Bronchial epithelial cell (primary cell): Measurements from ENCODE around the gene PPFIA4. TPM values are rescaled to one million over a fixed set of nuclear protein-coding genes. Genes with fewer than 3 reads are reported as not detected.

ENCODE experiments used
- DNase-seq: peaks from one replicate; pipeline ENCODE4 v3.0.0-alpha.2; 2010; ENCODE audit warnings: low read depth
- FAIRE-seq: peaks from 2 replicates; lab custom pipeline; 2011; peaks lifted over from hg19 to GRCh38; lab: Jason Lieb, UNC
- H3K27me3 ChIP-seq: 2 replicates; pipeline ENCODE4 v1.5.1; 2011; ENCODE audit warnings: low read length; ENCODE audit not compliant: control insufficient read depth, insufficient read depth
- H3K36me3 ChIP-seq: 2 replicates; pipeline ENCODE4 v1.5.1; 2011; ENCODE audit warnings: low read length; ENCODE audit not compliant: control insufficient read depth, insufficient read depth
- H3K4me3 ChIP-seq: 2 replicates; pipeline ENCODE4 v1.5.1; 2011; ENCODE audit warnings: mild to moderate bottlenecking, low read depth, low read length, control low read depth
- total RNA-seq: library from RNA; depleted of rRNA; stranded (reverse); fragments of >200 nt; gene quantifications from 2 replicates; pipeline ENCODE4 v1.2.1, GENCODE V29; 2014
- TF ChIP-seq, protein P1 (sequence below): IDR thresholded peaks from 2 replicates; pipeline ENCODE4 v1.5.1; 2011; ENCODE audit warnings: mild to moderate bottlenecking, moderate library complexity, low read length, control low read depth, inconsistent platforms; ENCODE audit not compliant: insufficient read depth, severe bottlenecking

Gene PPFIA4
- total RNA-seq, 1 donor from 2014 or later, result 4.2 TPM

DNA sequence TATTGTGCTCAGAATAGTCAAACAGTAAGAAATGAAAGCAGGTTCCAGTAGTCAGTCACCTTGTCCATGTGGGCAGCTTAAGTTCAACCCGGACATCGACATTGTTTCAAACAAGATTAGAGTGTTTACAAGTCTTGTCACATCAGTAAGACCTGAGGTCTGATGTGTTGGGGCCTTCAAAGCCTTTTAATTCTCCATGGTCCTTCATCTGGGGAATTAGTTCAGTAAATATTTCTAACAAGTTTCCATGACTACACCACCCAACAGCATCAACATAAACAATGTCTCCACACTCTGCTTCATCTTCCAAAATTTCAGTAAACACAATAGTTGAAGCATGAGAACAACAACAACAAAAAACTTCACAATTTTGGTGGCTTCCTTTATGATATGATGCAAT is 86.2 kb downstream of the PPFIA4 start:
- TF ChIP-seq, protein P1, sequence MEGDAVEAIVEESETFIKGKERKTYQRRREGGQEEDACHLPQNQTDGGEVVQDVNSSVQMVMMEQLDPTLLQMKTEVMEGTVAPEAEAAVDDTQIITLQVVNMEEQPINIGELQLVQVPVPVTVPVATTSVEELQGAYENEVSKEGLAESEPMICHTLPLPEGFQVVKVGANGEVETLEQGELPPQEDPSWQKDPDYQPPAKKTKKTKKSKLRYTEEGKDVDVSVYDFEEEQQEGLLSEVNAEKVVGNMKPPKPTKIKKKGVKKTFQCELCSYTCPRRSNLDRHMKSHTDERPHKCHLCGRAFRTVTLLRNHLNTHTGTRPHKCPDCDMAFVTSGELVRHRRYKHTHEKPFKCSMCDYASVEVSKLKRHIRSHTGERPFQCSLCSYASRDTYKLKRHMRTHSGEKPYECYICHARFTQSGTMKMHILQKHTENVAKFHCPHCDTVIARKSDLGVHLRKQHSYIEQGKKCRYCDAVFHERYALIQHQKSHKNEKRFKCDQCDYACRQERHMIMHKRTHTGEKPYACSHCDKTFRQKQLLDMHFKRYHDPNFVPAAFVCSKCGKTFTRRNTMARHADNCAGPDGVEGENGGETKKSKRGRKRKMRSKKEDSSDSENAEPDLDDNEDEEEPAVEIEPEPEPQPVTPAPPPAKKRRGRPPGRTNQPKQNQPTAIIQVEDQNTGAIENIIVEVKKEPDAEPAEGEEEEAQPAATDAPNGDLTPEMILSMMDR, result no peak
- no peak overlapping the region for H3K4me3 ChIP-seq
- DNase-seq, result no peak
- FAIRE-seq, result no peak
- H3K36me3 ChIP-seq, result no peaks in the 10 kb centered on the region
- H3K27me3 ChIP-seq, result peaks cover 13% of the 10 kb centered on the region

GRCh38 chr1:203113308-203113707 is 87.0 kb downstream of the PPFIA4 start:
- Histone ChIP-seq H3K36me3 (no peaks in the 10 kb centered on the region), H3K27me3 (peaks cover 14% of the 10 kb centered on the region), H3K4me3 (no peak overlapping the region)
- DNase-seq (no peak), FAIRE-seq (no peak)
- TF ChIP-seq, protein P1, result no peak

- Histone ChIP-seq H3K36me3 (no peaks in the 10 kb centered on the region), H3K27me3 (peaks cover 16% of the 10 kb centered on the region), H3K4me3 (no peak overlapping the region)
- FAIRE-seq (no peak), DNase-seq (no peak)
- TF ChIP-seq, protein P1, result no peak
Observed at GRCh38 chr1:203114202-203114601, 87.9 kb downstream of the PPFIA4 start.

GRCh38 chr1:203116091-203116820 is 90.0 kb downstream of the PPFIA4 start:
- FAIRE-seq, result no peak
- Histone ChIP-seq H3K27me3 (peaks cover 20% of the 10 kb centered on the region), H3K4me3 (no peak overlapping the region), H3K36me3 (no peaks in the 10 kb centered on the region)
- TF ChIP-seq, protein P1, result no peak
- DNase-seq, result no peak

DNA sequence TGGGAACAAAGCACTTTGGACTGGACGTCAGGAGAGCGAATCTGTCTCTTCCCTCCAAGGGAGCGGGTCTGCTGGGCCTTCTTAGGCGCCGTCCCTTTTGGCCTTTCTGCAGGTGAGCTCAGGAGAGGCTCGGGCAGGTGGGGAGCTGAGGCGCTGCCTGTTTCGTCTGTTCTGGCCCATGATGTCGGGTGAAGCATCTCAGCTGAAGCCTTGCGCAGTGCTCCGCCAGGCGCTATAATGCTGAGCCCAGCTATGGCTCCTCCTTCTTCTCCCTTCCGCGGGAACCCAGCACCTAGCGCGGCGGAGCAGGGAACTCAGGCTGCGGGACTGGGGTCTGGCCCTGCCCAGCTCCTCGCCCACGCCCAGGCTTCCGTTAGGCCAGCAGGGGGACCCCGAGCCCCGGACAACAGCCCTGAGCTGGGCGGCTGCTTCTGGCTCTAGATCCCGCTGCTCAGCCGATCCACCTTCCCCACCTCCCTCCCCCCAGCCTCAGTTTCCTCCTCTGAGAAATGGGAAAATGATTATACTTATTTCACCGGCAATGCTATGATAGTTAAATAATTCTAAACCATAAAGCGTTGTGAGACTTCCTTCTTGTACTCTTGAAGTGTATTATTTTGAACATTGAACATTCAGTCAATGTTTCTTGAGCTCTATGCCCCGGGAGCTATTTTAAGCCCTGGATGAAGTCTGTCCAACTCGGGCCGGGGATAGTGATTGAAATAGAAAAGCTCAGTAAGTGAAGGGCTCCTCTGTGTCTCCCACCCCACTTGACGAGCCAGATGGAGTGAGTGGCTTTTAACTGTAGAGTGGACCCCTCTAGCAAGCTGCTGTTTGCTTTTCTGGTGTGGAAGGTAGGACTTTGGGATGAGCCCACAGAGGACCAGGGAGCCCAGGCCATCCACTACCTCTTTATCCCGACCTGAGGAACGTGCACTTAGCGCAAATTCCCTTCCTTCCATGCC is 91.6 kb downstream of the PPFIA4 start:
- TF ChIP-seq, protein P1, result peak; percentile 82
- FAIRE-seq (no peak), DNase-seq (peak; percentile 31)
- Histone ChIP-seq H3K4me3 (no peak overlapping the region), H3K27me3 (peaks cover 20% of the 10 kb centered on the region), H3K36me3 (no peaks in the 10 kb centered on the region)
